Activated CD4-positive, alpha-beta memory T cell treated with anti-CD3 and anti-CD28 coated beads, Interleukin-2, amount 10 ng/mL, durations not matched to agents 7 days and 5 days (primary cell): Measurements from ENCODE around the gene SLC13A2. TPM values are rescaled to one million over a fixed set of nuclear protein-coding genes. Genes with fewer than 3 reads are reported as not detected.

Experiments
- CTCF ChIA-PET: fragments of 350-600 bp; sonication (Branson Sonifier 250); formaldehyde crosslinking; loops from one replicate; lab custom pipeline; 2021; ENCODE audit warnings: antibody characterized with exemption, inconsistent platforms; lab: Charles Lee
- POLR2A ChIA-PET: fragments of 350-600 bp; sonication (Branson Sonifier 250); formaldehyde crosslinking; loops from one replicate; lab custom pipeline; 2021; ENCODE audit warnings: antibody characterized with exemption; lab: Charles Lee
- DNase-seq: peaks from one replicate; pipeline ENCODE4 v3.0.0-alpha.2; 2020
- H3K27ac Mint-ChIP-seq: one replicate; pipeline ENCODE4 v1.8.0; 2021; ENCODE audit warnings: mild to moderate bottlenecking, mixed read lengths
- H3K27me3 Mint-ChIP-seq: one replicate; pipeline ENCODE4 v1.8.0; 2021; ENCODE audit warnings: mixed read lengths
- H3K36me3 Mint-ChIP-seq: one replicate; pipeline ENCODE4 v1.8.0; 2021; ENCODE audit warnings: low read depth, mixed read lengths
- H3K4me1 Mint-ChIP-seq: one replicate; pipeline ENCODE4 v1.8.0; 2021; ENCODE audit warnings: mixed read lengths
- H3K4me3 Mint-ChIP-seq: one replicate; pipeline ENCODE4 v1.8.0; 2021; ENCODE audit warnings: mild to moderate bottlenecking, mixed read lengths
- H3K9me3 Mint-ChIP-seq: one replicate; pipeline ENCODE4 v1.8.0; 2021; ENCODE audit warnings: mixed read lengths
- total RNA-seq, 2 experiments: library from RNA; stranded (reverse); gene quantifications; one replicate each; pipeline ENCODE4 v1.2.3, GENCODE V29; 2021

Gene SLC13A2
- total RNA-seq, 2 experiments from 2014 or later = not detected

DNA sequence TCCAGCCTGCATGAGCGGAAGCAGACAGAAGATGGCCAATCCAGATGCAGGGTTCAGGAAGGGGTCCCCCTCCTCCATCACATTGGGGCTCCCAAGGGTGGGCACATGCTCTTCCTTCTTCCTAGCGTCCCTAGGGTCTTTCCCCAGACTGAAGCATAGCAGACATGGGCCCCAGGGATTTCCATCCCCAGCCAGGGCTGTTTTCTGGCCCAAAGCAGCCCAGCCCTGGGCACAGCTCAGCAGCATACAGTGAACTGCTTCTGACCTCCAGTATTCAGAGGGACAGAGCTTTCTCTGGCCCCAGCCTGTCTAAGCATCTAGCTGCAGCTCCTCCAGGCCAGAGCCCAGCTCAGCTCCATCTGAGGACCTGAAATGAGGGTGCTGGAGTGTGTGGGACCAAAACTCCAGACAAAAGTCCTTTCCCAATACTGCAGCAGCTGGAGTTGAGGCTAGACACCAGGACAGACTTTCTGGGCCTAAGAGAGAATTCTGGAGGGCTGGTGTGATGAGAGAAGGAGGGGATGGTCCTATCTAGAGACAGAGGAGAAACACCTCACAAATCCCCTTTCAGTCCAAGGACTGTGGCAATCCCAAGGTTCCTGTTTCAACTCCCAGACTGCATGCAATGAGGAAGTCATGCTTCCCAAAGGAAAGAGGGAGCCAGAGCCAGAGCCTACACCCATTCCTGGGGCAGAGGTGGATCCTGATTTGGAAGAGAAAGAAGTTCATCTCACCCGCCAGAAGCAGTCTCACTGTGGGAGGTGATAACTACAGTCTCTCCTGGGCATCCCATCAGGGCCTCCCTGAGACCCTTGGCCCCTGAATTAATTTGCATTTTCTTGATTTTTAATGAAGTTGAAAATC is 28.2 kb downstream of the SLC13A2 start:
- no peaks in the 10 kb centered on the region for H3K9me3 Mint-ChIP-seq
- H3K27me3 Mint-ChIP-seq = peaks cover 7% of the 10 kb centered on the region
- ChIA-PET POLR2A (no interaction called here), CTCF (interaction anchor here (0.6 kb wide), 2 partner anchors 18 to 184 kb away, joined by 3 to 5 read pairs; no protein-coding TSS in a partner anchor)
- DNase-seq = no peak
- H3K27ac Mint-ChIP-seq = no peak overlapping the region
- H3K4me3 Mint-ChIP-seq = no peak overlapping the region
- H3K36me3 Mint-ChIP-seq = no peaks in the 10 kb centered on the region
- no peaks in the 10 kb centered on the region for H3K4me1 Mint-ChIP-seq

GRCh38 chr17:28503420-28503819 is 30.0 kb downstream of the SLC13A2 start:
- Mint-ChIP-seq H3K4me3 (no peak overlapping the region), H3K9me3 (no peaks in the 10 kb centered on the region), H3K27ac (no peak overlapping the region), H3K36me3 (no peaks in the 10 kb centered on the region), H3K4me1 (no peaks in the 10 kb centered on the region), H3K27me3 (peaks cover 9% of the 10 kb centered on the region)
- POLR2A ChIA-PET = no interaction called here
- CTCF ChIA-PET = interaction anchor here (0.7 to 1.5 kb wide), 3 partner anchors 19 to 46 kb away, joined by 3 to 5 read pairs (median 3); no protein-coding TSS in a partner anchor
- DNase-seq = no peak

GRCh38 chr17:28505986-28506665 is 32.7 kb downstream of the SLC13A2 start, which contains the start of gene FOXN1:
Gene FOXN1 (plus strand): TSS chr17:28506348. CDS start chr17:28523970, 17,622 bp downstream.
- ChIA-PET POLR2A (no interaction called here), CTCF (no interaction called here)
- no peaks in the 10 kb centered on the region for H3K9me3 Mint-ChIP-seq
- H3K27me3 Mint-ChIP-seq = peaks cover 16% of the 10 kb centered on the region
- H3K4me3 Mint-ChIP-seq = no peak within 1 kb of the TSS
- H3K4me1 Mint-ChIP-seq = no peaks in the 10 kb centered on the region
- no peaks in the 10 kb centered on the region for H3K36me3 Mint-ChIP-seq
- DNase-seq = no peak
- H3K27ac Mint-ChIP-seq = no peak within 1 kb of the TSS

DNA sequence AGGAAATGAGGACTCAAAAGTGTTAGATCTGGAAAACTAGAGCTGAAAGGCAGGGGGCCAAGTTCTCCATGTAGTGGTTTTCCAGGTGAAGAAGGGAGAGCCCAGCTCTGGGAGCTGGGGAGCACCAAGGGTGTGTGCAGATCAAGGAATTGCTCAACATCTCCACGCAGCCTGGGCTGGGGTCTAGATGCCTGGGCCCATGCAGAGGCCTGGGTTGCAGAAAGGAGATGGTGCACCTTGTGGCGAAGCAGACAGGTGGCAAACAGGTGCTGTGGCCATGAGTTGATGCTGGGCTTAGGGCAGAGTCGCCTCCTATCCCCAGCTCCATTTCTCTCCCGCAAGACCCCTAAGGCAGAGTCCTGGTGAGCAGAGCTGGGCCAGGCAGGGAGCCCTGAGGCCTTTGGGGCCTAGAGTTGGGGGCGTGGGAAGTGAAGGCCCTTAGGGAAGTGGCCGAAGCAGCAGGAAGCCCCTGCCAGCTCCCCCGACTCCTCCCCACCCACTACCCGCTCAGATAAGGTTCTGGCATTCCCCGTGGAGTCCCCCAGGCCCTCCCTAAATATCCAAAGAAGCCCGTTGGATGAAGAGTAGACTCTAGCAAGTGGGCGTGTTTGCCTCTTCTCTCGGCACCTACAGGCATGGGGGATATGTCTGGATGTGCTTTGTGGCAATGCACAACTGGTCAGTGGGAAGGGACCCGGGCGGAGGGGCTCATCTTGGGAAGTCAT is 33.5 kb downstream of the SLC13A2 start:
- no peak overlapping the region for H3K4me3 Mint-ChIP-seq
- no peaks in the 10 kb centered on the region for H3K9me3 Mint-ChIP-seq
- peaks cover 16% of the 10 kb centered on the region for H3K27me3 Mint-ChIP-seq
- H3K4me1 Mint-ChIP-seq = no peaks in the 10 kb centered on the region
- H3K36me3 Mint-ChIP-seq = no peaks in the 10 kb centered on the region
- ChIA-PET POLR2A (no interaction called here), CTCF (no interaction called here)
- no peak for DNase-seq
- no peak overlapping the region for H3K27ac Mint-ChIP-seq

GRCh38 chr17:28507567-28508203 is 34.2 kb downstream of the SLC13A2 start:
- no peak for DNase-seq
- H3K4me3 Mint-ChIP-seq = no peak overlapping the region
- no peak overlapping the region for H3K27ac Mint-ChIP-seq
- POLR2A ChIA-PET = no interaction called here
- H3K27me3 Mint-ChIP-seq = peaks cover 16% of the 10 kb centered on the region
- H3K36me3 Mint-ChIP-seq = no peaks in the 10 kb centered on the region
- no peaks in the 10 kb centered on the region for H3K4me1 Mint-ChIP-seq
- no peaks in the 10 kb centered on the region for H3K9me3 Mint-ChIP-seq
- CTCF ChIA-PET = no interaction called here

- ChIA-PET CTCF (no interaction called here), POLR2A (no interaction called here)
- DNase-seq = no peak
- Mint-ChIP-seq H3K9me3 (no peaks in the 10 kb centered on the region), H3K27me3 (peaks cover 16% of the 10 kb centered on the region), H3K4me3 (no peak overlapping the region), H3K27ac (no peak overlapping the region), H3K4me1 (no peaks in the 10 kb centered on the region), H3K36me3 (no peaks in the 10 kb centered on the region)
Measured at GRCh38 chr17:28508211-28508724, 34.8 kb downstream of the SLC13A2 start.

GRCh38 chr17:28509789-28510188 is 36.3 kb downstream of the SLC13A2 start:
- H3K36me3 Mint-ChIP-seq = no peaks in the 10 kb centered on the region
- CTCF ChIA-PET = no interaction called here
- H3K4me1 Mint-ChIP-seq = no peaks in the 10 kb centered on the region
- no peak overlapping the region for H3K4me3 Mint-ChIP-seq
- no peak for DNase-seq
- POLR2A ChIA-PET = no interaction called here
- no peak overlapping the region for H3K27ac Mint-ChIP-seq
- H3K27me3 Mint-ChIP-seq = peaks cover 16% of the 10 kb centered on the region
- no peaks in the 10 kb centered on the region for H3K9me3 Mint-ChIP-seq

DNA sequence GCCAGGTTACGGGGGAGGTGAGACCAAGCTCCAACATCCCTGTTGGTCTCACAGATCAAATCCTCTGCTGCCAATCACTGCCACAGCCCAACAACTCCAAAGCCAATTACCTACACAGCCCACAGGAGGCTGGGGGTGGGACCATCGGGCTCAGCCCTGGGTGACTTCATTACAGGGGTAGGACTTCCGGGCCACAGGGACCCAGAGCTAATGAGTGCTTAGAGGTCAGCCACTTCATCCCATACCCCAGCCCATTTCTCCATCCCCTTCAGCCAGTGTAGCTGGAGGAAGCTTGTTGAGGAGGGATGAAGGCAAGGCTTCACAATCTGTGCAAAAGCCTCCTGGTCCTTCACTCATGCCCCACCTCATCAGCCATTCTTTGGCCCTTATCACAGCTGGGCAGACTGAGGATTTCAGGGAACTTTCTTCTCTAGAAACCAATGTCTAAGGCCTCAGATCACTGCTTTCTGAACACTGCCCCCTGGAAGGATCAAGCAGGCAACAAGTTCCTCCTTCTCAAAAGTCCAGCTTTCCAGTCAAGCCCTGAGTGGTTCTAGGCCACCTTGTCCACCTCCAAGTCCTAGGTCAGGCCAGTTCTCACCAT is 38.5 kb downstream of the SLC13A2 start:
- Mint-ChIP-seq H3K9me3 (peaks cover 6% of the 10 kb centered on the region), H3K36me3 (no peaks in the 10 kb centered on the region), H3K27ac (no peak overlapping the region), H3K27me3 (peaks cover 13% of the 10 kb centered on the region), H3K4me3 (no peak overlapping the region), H3K4me1 (no peaks in the 10 kb centered on the region)
- CTCF ChIA-PET = no interaction called here
- POLR2A ChIA-PET = no interaction called here
- DNase-seq = no peak

DNA sequence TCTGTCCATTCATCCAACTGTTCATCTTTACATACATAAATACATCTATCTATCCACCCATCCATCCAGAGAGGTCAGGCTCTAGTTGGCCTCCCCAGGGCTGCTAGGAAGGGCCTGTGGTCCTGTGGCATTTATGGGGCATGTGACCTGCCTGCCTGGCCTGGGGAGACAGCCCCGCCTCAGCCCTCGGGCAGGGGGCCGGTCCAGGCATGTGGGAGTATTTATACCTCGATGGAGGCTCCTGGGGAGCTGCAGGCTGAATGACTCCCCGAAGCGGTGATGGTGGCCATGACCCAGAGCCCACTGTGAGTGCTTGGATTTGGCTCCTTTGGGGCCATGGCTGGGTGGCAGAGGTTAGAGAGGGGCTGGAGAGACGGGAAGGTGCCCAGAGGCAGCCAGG is 40.0 kb downstream of the SLC13A2 start:
- Mint-ChIP-seq H3K9me3 (peaks cover 6% of the 10 kb centered on the region), H3K27ac (no peak overlapping the region), H3K4me1 (no peaks in the 10 kb centered on the region), H3K36me3 (no peaks in the 10 kb centered on the region), H3K27me3 (peaks cover 11% of the 10 kb centered on the region), H3K4me3 (no peak overlapping the region)
- ChIA-PET POLR2A (no interaction called here), CTCF (no interaction called here)
- DNase-seq = no peak

- POLR2A ChIA-PET = no interaction called here
- Mint-ChIP-seq H3K9me3 (peaks cover 6% of the 10 kb centered on the region), H3K4me1 (no peaks in the 10 kb centered on the region), H3K36me3 (no peaks in the 10 kb centered on the region), H3K4me3 (no peak overlapping the region), H3K27me3 (peaks cover 11% of the 10 kb centered on the region), H3K27ac (no peak overlapping the region)
- no peak for DNase-seq
- CTCF ChIA-PET = interaction anchor here (0.6 kb wide), 1 partner anchor 162 kb away, joined by 3 read pairs; no protein-coding TSS in a partner anchor
Measured at GRCh38 chr17:28514561-28515002, 41.1 kb downstream of the SLC13A2 start.

DNA sequence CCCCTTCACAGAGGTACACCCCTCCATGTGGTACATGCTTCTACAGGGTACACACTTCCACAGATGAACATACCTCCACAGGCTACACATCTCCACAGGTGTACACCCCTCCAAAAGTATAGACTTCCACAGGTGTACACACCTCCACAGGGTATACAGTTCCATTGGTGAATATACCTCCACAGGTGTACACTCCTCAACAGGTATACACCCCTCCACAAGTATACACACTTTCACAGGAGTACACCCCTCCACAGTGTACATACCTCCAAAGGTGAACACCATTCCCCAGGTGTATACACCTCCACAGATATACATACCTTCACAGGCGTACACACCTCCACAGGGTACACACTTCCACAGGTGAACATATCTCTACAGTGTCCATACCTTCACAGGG is 42.1 kb downstream of the SLC13A2 start:
- no peaks in the 10 kb centered on the region for H3K4me1 Mint-ChIP-seq
- H3K36me3 Mint-ChIP-seq = no peaks in the 10 kb centered on the region
- H3K9me3 Mint-ChIP-seq = peaks cover 6% of the 10 kb centered on the region
- CTCF ChIA-PET = no interaction called here
- no peak for DNase-seq
- no peak overlapping the region for H3K27ac Mint-ChIP-seq
- no peak overlapping the region for H3K4me3 Mint-ChIP-seq
- POLR2A ChIA-PET = no interaction called here
- H3K27me3 Mint-ChIP-seq = peaks cover 6% of the 10 kb centered on the region

DNA sequence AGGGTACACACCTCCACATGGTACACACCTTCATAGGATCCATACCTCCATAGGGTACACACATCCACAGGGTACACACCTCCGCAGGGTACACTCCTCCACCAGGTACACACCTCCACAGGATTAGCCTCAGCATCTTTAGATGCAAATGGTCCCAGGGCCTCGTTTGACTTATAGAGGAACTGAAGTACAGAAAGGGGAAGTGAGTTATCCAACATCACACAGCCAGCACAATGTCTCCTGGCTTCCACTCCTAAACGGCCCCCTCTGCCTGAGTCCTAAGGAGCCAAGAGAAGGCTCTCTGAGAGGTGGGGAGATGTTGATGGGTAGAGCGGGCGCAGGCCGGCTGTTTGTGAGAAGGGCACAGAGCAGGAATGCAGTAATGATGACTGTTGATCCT is 44.7 kb downstream of the SLC13A2 start:
- Mint-ChIP-seq H3K27me3 (peaks cover 4% of the 10 kb centered on the region), H3K4me1 (no peaks in the 10 kb centered on the region), H3K36me3 (no peaks in the 10 kb centered on the region), H3K4me3 (no peak overlapping the region), H3K27ac (no peak overlapping the region), H3K9me3 (peaks cover 6% of the 10 kb centered on the region)
- DNase-seq = no peak
- ChIA-PET CTCF (no interaction called here), POLR2A (no interaction called here)
